ENCODE results near the gene TRA2B.

The TRA2B gene

DNA sequence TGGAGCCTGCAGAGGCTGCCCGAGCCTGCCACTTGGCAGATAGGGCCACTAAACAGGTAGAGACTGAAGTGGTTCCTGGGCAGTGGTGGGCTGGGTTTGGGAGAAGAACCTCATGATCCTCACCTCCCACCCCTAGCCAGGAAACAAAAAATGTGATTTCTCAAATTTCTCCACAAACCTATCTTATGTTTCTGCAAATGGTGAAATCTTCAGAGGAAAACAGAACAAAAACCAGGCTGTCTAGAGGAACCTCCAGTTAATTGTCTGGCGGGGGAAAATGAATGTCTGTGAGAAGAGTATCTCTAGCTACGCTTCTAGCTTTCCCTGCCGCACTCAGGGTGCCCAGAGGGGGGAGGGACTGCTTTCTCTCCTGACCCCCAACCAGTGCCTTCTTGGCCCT lies 55.9 kb downstream of the TRA2B start:
- H4K12ac ChIP-seq (ENCODE audit: low read depth, low read length), result no peak overlapping the region
- H2BK12ac ChIP-seq (ENCODE audit: low read length), result no peak overlapping the region
- H3K9ac ChIP-seq (ENCODE audit: low read length), result no peak overlapping the region
- no peak overlapping the region for H3K4ac ChIP-seq (ENCODE audit: low read depth, low read length)
- H2BK5ac ChIP-seq (ENCODE audit: low read depth, low read length, poor library complexity), result no peak overlapping the region
- H3K4me3 ChIP-seq (ENCODE audit: low read depth, low read length), result no peak overlapping the region
- H3K14ac ChIP-seq (ENCODE audit: low read length), result no peak overlapping the region
- no peak overlapping the region for H4K91ac ChIP-seq (ENCODE audit: low read depth, low read length)
- H2AK5ac ChIP-seq (ENCODE audit: low read length), result no peak overlapping the region
- no peaks in the 10 kb centered on the region for H3K79me1 ChIP-seq (ENCODE audit: low read length)
- H3K27ac ChIP-seq (ENCODE audit: low read depth, low read length), result no peak overlapping the region
- no peak overlapping the region for H3K18ac ChIP-seq (ENCODE audit: low read length)
- WGBS (ENCODE audit: extremely low coverage, insufficient coverage, insufficient read length), result no CpG with 5 or more reads among the region's 4 CpGs
- H3K79me2 ChIP-seq (ENCODE audit: control insufficient read depth, insufficient read depth, low read length, poor library complexity), result no peaks in the 10 kb centered on the region
- H3K23ac ChIP-seq (ENCODE audit: low read length), result no peak overlapping the region
- DNase-seq, result no peak
- no peak overlapping the region for H2BK120ac ChIP-seq (ENCODE audit: insufficient read depth, low read length, poor library complexity)
- H3K4me1 ChIP-seq (ENCODE audit: control insufficient read depth in 1 of 2, insufficient read depth in 2 of 2, low read length in 2 of 2), result no peaks in the 10 kb centered on the region
- no peak overlapping the region for H3K4me2 ChIP-seq (ENCODE audit: low read length)
- no peak overlapping the region for H4K8ac ChIP-seq (ENCODE audit: low read depth, low read length)
- H3K9me3 ChIP-seq (ENCODE audit: insufficient read depth, low read depth, low read length), result no peaks in the 10 kb centered on the region
- H3K27me3 ChIP-seq (ENCODE audit: insufficient read depth, low read length), result no peaks in the 10 kb centered on the region
- no peak overlapping the region for H2AFZ ChIP-seq (ENCODE audit: insufficient read depth, low read length, poor library complexity)
- H3K36me3 ChIP-seq (ENCODE audit: control insufficient read depth in 1 of 2, insufficient read depth in 2 of 2, low read length in 2 of 2), result no peaks in the 10 kb centered on the region

DNA sequence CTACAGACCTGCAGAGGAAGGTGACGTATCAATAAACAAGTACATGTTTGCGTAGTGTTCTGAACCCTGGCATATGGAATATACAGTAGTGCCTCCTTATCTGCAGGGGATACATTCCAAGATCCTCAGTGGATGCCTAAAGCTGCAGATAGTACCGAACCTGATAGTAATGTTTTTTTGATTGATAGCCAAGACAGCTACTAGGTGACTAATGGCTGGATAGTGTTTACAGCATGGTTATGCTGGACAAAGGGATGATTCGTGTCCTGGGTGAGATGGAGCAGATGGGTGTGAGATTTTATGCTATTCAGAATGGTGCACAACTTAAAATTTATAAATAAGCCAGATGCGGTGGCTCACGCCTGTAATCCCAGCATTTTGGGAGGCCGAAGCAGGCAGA lies 57.2 kb downstream of the TRA2B start:
- H2AK5ac ChIP-seq (ENCODE audit: low read length), result no peak overlapping the region

DNA sequence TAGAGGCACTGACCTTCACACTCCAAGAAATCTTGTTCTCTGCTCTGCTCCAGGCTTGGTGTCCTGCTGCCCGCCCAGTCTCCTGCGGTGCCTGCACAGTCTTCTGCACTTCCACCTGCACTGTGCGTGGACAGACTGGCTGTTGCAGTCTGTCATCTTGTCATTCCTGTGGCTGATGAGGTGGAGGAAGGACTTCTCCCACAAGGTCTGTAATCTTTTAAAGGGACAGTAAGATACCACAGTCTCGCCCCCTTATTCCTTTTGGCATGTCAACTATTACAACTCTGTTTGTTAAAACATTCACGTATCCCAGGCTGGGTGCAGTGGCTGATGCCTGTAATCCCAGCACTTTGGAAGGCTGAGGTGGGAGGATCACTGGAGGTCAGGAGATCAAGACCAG lies 58.9 kb downstream of the TRA2B start:
- Histone ChIP-seq H4K91ac (ENCODE audit: low read depth, low read length) (no peak overlapping the region), H3K4me1 (ENCODE audit: control insufficient read depth in 1 of 2, insufficient read depth in 2 of 2, low read length in 2 of 2) (no peaks in the 10 kb centered on the region), H3K4ac (ENCODE audit: low read depth, low read length) (no peak overlapping the region), H2BK5ac (ENCODE audit: low read depth, low read length, poor library complexity) (no peak overlapping the region), H3K4me2 (ENCODE audit: low read length) (no peak overlapping the region), H3K23ac (ENCODE audit: low read length) (no peak overlapping the region), H4K8ac (ENCODE audit: low read depth, low read length) (no peak overlapping the region), H3K18ac (ENCODE audit: low read length) (no peak overlapping the region), H3K27ac (ENCODE audit: low read depth, low read length) (no peak overlapping the region), H2AFZ (ENCODE audit: insufficient read depth, low read length, poor library complexity) (no peak overlapping the region), H3K79me2 (ENCODE audit: control insufficient read depth, insufficient read depth, low read length, poor library complexity) (no peaks in the 10 kb centered on the region), H2BK120ac (ENCODE audit: insufficient read depth, low read length, poor library complexity) (no peak overlapping the region), H2AK5ac (ENCODE audit: low read length) (no peak overlapping the region), H3K79me1 (ENCODE audit: low read length) (no peaks in the 10 kb centered on the region), H3K4me3 (ENCODE audit: low read depth, low read length) (no peak overlapping the region), H3K27me3 (ENCODE audit: insufficient read depth, low read length) (no peaks in the 10 kb centered on the region), H3K36me3 (ENCODE audit: control insufficient read depth in 1 of 2, insufficient read depth in 2 of 2, low read length in 2 of 2) (no peaks in the 10 kb centered on the region), H3K9me3 (ENCODE audit: insufficient read depth, low read depth, low read length) (no peaks in the 10 kb centered on the region), H3K14ac (ENCODE audit: low read length) (no peak overlapping the region), H2BK12ac (ENCODE audit: low read length) (no peak overlapping the region), H4K12ac (ENCODE audit: low read depth, low read length) (no peak overlapping the region), H3K9ac (ENCODE audit: low read length) (no peak overlapping the region)
- no peak for DNase-seq
- no CpG with 5 or more reads among the region's 5 CpGs for WGBS (ENCODE audit: extremely low coverage, insufficient coverage, insufficient read length)

More for the DNA sequence above, 57.2 kb downstream of the TRA2B start:
- Histone ChIP-seq H3K27ac (ENCODE audit: low read depth, low read length) (no peak overlapping the region), H3K9ac (ENCODE audit: low read length) (no peak overlapping the region), H3K4me3 (ENCODE audit: low read depth, low read length) (no peak overlapping the region), H4K12ac (ENCODE audit: low read depth, low read length) (no peak overlapping the region), H3K18ac (ENCODE audit: low read length) (no peak overlapping the region), H2BK5ac (ENCODE audit: low read depth, low read length, poor library complexity) (no peak overlapping the region), H3K4me1 (ENCODE audit: control insufficient read depth in 1 of 2, insufficient read depth in 2 of 2, low read length in 2 of 2) (no peaks in the 10 kb centered on the region), H3K4ac (ENCODE audit: low read depth, low read length) (no peak overlapping the region), H3K27me3 (ENCODE audit: insufficient read depth, low read length) (no peaks in the 10 kb centered on the region), H3K14ac (ENCODE audit: low read length) (no peak overlapping the region), H3K23ac (ENCODE audit: low read length) (no peak overlapping the region), H4K8ac (ENCODE audit: low read depth, low read length) (no peak overlapping the region), H3K79me2 (ENCODE audit: control insufficient read depth, insufficient read depth, low read length, poor library complexity) (no peaks in the 10 kb centered on the region), H3K79me1 (ENCODE audit: low read length) (no peaks in the 10 kb centered on the region), H3K4me2 (ENCODE audit: low read length) (no peak overlapping the region), H3K9me3 (ENCODE audit: insufficient read depth, low read depth, low read length) (no peaks in the 10 kb centered on the region), H4K91ac (ENCODE audit: low read depth, low read length) (no peak overlapping the region), H3K36me3 (ENCODE audit: control insufficient read depth in 1 of 2, insufficient read depth in 2 of 2, low read length in 2 of 2) (no peaks in the 10 kb centered on the region), H2AFZ (ENCODE audit: insufficient read depth, low read length, poor library complexity) (no peak overlapping the region), H2BK120ac (ENCODE audit: insufficient read depth, low read length, poor library complexity) (no peak overlapping the region), H2BK12ac (ENCODE audit: low read length) (no peak overlapping the region)
- no CpG with 5 or more reads among the region's 7 CpGs for WGBS (ENCODE audit: extremely low coverage, insufficient coverage, insufficient read length)
- no peak for DNase-seq

DNA sequence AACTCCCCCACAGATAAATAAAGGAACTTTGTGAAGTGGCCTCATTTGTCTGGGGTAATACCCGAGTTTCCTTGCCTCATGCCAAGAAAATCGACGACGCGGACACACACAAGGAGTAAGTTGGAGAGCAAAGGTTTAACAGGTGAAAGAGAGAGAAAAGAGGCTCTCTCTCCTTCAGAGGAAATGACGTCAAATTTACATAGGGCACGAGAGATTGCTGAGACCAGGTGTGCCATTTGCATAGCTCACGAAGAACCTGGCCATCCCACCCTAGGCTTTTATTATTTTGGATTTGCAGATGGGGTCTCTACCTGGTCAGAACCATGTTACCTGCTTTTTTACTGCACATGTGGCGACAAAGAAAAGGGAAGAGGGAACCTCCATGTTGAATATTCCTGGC lies 63.7 kb downstream of the TRA2B start:
- Histone ChIP-seq H3K9ac (ENCODE audit: low read length) (no peak overlapping the region), H2BK120ac (ENCODE audit: insufficient read depth, low read length, poor library complexity) (no peak overlapping the region), H2BK12ac (ENCODE audit: low read length) (no peak overlapping the region), H4K91ac (ENCODE audit: low read depth, low read length) (no peak overlapping the region), H3K9me3 (ENCODE audit: insufficient read depth, low read depth, low read length) (no peaks in the 10 kb centered on the region), H3K36me3 (ENCODE audit: control insufficient read depth in 1 of 2, insufficient read depth in 2 of 2, low read length in 2 of 2) (no peaks in the 10 kb centered on the region), H2BK5ac (ENCODE audit: low read depth, low read length, poor library complexity) (no peak overlapping the region), H3K4me2 (ENCODE audit: low read length) (no peak overlapping the region), H3K23ac (ENCODE audit: low read length) (no peak overlapping the region), H4K12ac (ENCODE audit: low read depth, low read length) (no peak overlapping the region), H3K4ac (ENCODE audit: low read depth, low read length) (no peak overlapping the region), H3K79me1 (ENCODE audit: low read length) (no peaks in the 10 kb centered on the region), H4K8ac (ENCODE audit: low read depth, low read length) (no peak overlapping the region), H3K18ac (ENCODE audit: low read length) (no peak overlapping the region), H3K27me3 (ENCODE audit: insufficient read depth, low read length) (no peaks in the 10 kb centered on the region), H3K4me1 (ENCODE audit: control insufficient read depth in 1 of 2, insufficient read depth in 2 of 2, low read length in 2 of 2) (no peaks in the 10 kb centered on the region), H2AFZ (ENCODE audit: insufficient read depth, low read length, poor library complexity) (no peak overlapping the region), H3K4me3 (ENCODE audit: low read depth, low read length) (no peak overlapping the region), H3K14ac (ENCODE audit: low read length) (no peak overlapping the region), H3K27ac (ENCODE audit: low read depth, low read length) (no peak overlapping the region), H3K79me2 (ENCODE audit: control insufficient read depth, insufficient read depth, low read length, poor library complexity) (no peaks in the 10 kb centered on the region), H2AK5ac (ENCODE audit: low read length) (no peak overlapping the region)
- WGBS (ENCODE audit: extremely low coverage, insufficient coverage, insufficient read length), result no CpG with 5 or more reads among the region's 9 CpGs
- no peak for DNase-seq
